Fibroblast of the aortic adventitia (primary cell): ENCODE results near the gene TUG1. TPM values are rescaled to one million over a fixed set of nuclear protein-coding genes. Genes with fewer than 3 reads are reported as not detected.
A peak's percentile ranks its signal among the peaks of the same experiment; 100 is the strongest.

Experiments
- DNase-seq: peaks from one replicate; pipeline ENCODE4 v3.0.0-alpha.2; 2010; ENCODE audit warnings: low read depth
- H3K4me3 ChIP-seq: 2 replicates; pipeline ENCODE4 v1.5.1; 2011; ENCODE audit warnings: low read depth, mild to moderate bottlenecking, control low read depth, low read length, moderate library complexity
- total RNA-seq: library from RNA; depleted of rRNA; stranded (reverse); fragments of >200 nt; gene quantifications from 2 replicates; pipeline ENCODE4 v1.2.3, GENCODE V29; 2012; ENCODE audit warnings: low replicate concordance
- TF ChIP-seq, protein P1 (sequence below): IDR thresholded peaks from 2 replicates; pipeline ENCODE4 v1.5.1; 2011; ENCODE audit warnings: mild to moderate bottlenecking, low read length, control low read depth, inconsistent platforms; ENCODE audit not compliant: insufficient read depth

Gene TUG1
- total RNA-seq, 1 donor: 88.2 TPM

DNA sequence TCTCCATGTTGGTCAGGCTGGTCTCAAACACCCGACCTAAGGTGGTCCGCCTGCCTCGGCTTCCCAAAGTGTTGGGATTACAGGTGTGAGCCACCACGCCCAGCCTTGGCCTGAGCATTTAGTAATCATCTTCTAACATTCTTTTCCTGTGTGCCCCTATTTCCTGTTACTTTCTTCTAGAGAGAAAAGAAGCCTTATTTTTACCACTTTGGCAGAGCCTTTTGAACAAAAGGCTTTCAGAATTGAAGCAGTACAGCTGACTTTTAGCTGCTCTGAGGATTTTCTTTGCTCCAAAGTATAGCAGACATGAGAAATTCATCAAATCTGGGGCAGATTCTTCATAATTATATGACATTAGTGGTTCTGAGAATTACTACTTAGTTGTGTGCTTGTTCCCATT is 13.9 kb upstream of the TUG1 start:
- no peak overlapping the region for H3K4me3 ChIP-seq
- no peak for DNase-seq
- TF ChIP-seq, protein P1, sequence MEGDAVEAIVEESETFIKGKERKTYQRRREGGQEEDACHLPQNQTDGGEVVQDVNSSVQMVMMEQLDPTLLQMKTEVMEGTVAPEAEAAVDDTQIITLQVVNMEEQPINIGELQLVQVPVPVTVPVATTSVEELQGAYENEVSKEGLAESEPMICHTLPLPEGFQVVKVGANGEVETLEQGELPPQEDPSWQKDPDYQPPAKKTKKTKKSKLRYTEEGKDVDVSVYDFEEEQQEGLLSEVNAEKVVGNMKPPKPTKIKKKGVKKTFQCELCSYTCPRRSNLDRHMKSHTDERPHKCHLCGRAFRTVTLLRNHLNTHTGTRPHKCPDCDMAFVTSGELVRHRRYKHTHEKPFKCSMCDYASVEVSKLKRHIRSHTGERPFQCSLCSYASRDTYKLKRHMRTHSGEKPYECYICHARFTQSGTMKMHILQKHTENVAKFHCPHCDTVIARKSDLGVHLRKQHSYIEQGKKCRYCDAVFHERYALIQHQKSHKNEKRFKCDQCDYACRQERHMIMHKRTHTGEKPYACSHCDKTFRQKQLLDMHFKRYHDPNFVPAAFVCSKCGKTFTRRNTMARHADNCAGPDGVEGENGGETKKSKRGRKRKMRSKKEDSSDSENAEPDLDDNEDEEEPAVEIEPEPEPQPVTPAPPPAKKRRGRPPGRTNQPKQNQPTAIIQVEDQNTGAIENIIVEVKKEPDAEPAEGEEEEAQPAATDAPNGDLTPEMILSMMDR: no peak

DNA sequence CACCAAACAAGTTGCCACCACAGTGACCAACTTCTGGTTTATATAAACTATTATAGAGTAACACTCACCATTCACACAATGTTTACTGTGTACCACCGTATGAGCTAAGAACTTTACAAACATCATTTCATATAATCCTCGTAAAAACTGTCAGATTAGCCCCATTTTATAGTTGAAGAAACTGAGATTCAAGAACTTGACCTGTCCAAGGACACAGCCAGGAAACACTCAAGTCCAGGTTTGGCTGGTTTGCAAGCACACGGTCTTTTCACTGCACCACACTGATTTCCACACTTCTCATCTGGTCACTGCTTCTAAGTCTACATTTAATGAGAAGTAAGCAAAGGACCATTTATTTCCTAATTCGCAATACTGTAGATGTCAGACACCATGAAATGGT is 4.2 kb upstream of the TUG1 start:
- no peak for DNase-seq
- no peak overlapping the region for H3K4me3 ChIP-seq
- TF ChIP-seq, protein P1: no peak

DNA sequence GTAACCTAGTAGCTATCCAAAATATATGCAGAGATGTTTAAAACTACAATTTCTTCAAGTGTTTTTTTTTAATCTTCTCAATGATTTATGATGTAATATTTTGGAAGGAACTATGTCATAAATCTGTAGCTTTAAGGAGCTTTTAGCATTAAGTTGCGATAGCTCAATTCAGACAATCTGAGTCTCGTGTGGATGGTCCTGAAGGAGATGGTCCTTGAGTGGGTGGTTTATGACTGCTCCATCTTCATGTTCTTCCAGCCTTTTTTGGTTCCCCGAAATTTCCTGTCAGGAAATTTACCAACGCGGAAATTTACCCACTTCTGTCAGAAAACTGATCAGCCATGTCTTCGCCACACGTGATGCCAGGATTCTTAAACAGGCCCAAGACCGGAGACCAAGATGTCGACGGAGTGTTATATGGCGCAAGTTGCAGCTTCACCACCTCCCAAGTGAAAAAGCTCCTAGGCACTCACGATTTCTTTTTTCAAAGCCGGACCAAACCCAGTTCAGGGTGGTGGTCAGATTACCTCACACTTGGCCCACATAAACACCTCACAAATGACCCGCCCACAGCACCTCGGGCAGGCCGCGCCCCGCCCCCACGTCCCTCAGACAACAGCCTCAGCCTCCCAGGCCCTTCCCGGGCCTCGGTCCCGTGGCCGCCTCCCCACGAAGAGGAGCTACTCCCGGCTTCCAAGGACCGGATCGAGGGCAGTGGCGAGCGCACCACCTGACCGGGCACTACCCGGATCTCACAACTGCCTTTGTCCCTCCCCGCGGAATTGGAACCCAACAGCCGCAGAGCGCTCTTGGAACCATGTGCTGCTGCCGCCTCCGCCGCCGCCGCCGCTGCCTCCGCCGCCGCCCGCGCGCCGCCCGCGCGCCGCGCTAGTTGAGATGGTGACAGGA is 796 bp upstream of the TUG1 start, which contains the start of gene MORC2:
MORC2 (minus strand) TSS at position 760 of the 909 bp plus-strand sequence. CDS start 885 bp downstream, outside the sequence.
- H3K4me3 ChIP-seq: peak within 1 kb of the TSS; percentile 76
- TF ChIP-seq, protein P1: no peak
- peak; percentile 46 for DNase-seq

DNA sequence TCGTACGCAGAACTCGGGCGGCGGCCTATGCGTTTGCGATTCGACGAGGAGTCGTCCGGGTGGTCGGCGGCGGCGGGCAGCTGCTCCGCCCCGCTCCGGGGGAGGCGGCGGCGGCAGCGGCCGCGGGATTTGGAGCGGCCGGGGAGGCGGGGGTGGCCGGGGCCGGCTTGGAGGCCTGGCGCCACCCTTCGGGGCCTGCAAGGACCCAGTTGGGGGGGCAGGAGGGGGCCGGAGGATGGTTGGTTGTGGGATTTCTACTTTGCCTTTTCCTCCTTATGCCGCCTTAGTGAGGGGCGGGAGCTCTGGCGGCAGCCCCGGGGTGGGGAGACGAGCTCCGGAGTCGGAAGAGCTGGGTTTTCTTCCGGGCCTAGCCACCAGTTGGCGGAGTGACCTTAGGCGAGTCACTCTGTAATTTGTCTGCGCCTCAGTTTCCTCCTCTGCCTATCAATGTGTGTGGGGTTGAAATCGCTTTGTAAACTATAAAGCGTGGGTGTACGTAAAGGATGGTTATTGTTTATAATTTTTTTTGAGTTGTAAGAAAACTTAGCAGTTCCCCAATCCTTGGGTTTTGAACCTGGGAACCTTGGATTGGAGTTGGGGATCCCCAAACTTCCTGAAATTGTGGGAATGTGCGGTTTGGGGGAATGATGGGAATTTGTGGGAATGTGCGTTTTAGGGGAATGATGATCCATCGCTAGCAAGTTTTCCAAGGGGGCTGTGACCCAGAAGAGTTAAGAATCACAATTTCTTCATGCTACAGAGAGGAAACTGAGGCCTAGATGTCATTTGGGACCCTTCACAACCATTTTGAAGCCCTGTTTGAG is 679 bp downstream of the TUG1 start:
- peak; percentile 45 for DNase-seq
- TF ChIP-seq, protein P1: no peak
- H3K4me3 ChIP-seq: peak overlapping the region; percentile 71

DNA sequence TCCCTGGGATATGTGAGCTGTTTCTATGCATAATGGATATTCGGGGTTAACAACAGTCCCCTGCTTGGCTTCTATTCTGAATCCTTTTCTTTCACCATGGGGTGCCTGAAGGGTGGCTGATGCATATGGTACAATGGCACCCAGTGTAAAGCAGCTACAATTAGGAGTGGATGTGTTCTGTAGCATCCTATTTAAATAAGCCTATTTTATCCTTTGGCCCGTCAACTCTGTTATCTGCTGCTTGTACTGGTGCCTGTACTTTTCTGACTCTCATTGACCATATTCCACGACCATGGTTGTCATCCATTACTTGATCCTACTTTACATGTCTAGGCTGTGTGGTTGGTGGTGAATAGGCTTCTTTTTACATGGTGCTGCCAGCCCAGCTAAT is 1.3 kb downstream of the TUG1 start:
- no peak for DNase-seq
- TF ChIP-seq, protein P1: no peak
- peak overlapping the region; percentile 71 for H3K4me3 ChIP-seq

DNA sequence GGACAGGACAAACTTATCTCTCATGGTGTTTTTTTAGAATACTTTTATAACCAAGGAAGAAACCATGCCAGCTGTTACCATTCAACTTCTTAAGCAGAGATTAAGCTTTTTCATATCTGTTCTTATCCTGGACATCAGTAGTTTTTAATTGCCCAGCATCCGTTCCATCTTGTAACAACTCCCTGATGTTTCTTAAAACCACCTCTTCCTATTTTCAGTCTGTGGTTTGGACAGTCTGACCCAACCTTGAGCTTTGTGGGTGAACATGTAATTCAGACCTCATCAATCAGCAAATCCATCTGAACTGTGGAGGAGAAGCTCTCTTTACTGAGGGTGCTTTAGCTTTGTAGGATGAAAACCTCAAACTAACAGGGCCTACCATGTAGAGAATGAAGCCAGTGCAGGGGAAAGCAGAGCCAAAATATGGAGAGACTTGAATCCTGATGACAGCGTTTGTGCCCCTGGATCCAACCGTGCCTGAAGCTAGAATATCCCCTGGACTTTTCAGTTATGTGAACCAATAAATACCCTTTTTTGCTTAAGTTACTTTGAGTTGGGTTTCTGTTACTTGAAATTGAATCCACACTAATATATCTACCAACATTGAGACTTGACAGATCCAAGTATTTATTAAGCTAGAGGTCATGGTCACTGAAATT is 9.4 kb downstream of the TUG1 start:
- DNase-seq: no peak
- no peak overlapping the region for H3K4me3 ChIP-seq
- TF ChIP-seq, protein P1: no peak
